ENCODE data around the gene KLB.
"Not testable (repeated sequence)": the region's sequence is repeated elsewhere in the genome, so short reads cannot be mapped to it uniquely, and the experiment has no call there.

DNA sequence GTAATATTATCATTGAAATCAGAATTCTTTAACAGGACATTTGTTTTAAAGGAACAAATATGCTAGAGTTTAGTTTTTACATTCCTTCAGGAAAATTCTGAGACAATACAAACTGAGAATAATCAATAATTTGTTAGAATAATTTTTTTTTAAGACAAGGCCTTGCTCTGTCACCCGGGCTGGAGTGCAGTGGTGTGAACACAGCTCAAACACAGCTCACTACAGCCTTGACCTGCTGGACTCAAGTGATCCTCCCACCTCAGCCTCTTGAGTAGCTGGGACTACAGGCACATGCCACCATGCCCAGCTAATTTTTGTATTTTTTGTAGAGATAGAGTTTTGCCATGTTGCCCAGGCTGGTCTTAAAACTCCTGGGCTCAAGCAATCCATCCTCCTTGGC, 18.6 kb downstream of the KLB start:
- not testable (repeated sequence) for TF ChIP-seq CTCF, POLR2AphosphoS5 (IDR thresholded peaks at IDR 0.05)

Data from prostate gland (tissue), 2 donors.